Measurements from ENCODE around the gene CTU2. TPM values are rescaled to one million over a fixed set of nuclear protein-coding genes. Genes with fewer than 3 reads are reported as not detected.

Gene CTU2
- total RNA-seq, 1 experiment from 2014 or later, result 39.4 TPM

DNA sequence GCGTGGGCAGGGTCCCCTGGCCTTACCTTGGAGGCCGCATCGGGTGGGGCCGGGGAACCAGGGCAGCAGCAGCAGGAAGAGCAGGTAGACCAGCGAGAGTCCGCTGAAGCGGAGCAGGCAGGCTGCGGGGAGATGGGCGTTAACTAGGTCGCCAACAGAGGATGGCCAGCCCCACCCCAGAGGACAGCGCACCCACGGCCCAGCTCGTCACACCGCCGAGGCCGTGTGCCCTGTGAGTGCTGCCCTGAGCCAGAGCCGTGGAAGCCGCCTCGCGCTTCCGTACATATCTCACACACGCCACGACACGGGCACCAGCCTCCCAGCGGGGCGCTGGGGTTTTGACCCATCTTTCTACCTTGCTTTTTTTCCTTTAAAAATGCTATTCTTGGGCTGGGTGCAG lies 43.1 kb downstream of the CTU2 start:
- Histone ChIP-seq H3K9ac (ENCODE audit: low read length) (no peak overlapping the region), H3K4me3 (ENCODE audit: low read length) (no peak overlapping the region), H3K9me2 (replicated peaks; ENCODE audit: low read length) (no peaks in the 10 kb centered on the region), H4K20me1 (ENCODE audit: low read length) (0 out of 2 replicates have a peak, but pooled peaks cover 4% of the 10 kb centered on the region), H3K79me2 (ENCODE audit: low read length) (peaks cover 27% of the 10 kb centered on the region), H3K27me3 (ENCODE audit: low read length) (no peaks in the 10 kb centered on the region), H3F3A (ENCODE audit: low read length, unreplicated experiment) (no peaks in the 10 kb centered on the region), H3K36me3 (ENCODE audit: low read depth, low read length) (no peaks in the 10 kb centered on the region), H3K9me3 (ENCODE audit: low read length) (no peaks in the 10 kb centered on the region), H3K27ac (ENCODE audit: low read length) (no peak overlapping the region), H3K4me1 (ENCODE audit: insufficient read depth, low read length) (no peaks in the 10 kb centered on the region; the same call in 1 of the 2 replicates), H3K4me2 (ENCODE audit: low read length) (no peak overlapping the region), H2AFZ (ENCODE audit: low read length) (no peak overlapping the region)
- ATAC-seq (no peak), DNase-seq (no peak)
- no peak for TF ChIP-seq EZH2 (IDR thresholded peaks at IDR 0.05; ENCODE audit: low read length, unreplicated experiment)
- TF ChIP-seq EZH2phosphoT487 (IDR thresholded peaks at IDR 0.05; ENCODE audit: borderline replicate concordance, low read length), result no peak
- TF ChIP-seq, protein P1, sequence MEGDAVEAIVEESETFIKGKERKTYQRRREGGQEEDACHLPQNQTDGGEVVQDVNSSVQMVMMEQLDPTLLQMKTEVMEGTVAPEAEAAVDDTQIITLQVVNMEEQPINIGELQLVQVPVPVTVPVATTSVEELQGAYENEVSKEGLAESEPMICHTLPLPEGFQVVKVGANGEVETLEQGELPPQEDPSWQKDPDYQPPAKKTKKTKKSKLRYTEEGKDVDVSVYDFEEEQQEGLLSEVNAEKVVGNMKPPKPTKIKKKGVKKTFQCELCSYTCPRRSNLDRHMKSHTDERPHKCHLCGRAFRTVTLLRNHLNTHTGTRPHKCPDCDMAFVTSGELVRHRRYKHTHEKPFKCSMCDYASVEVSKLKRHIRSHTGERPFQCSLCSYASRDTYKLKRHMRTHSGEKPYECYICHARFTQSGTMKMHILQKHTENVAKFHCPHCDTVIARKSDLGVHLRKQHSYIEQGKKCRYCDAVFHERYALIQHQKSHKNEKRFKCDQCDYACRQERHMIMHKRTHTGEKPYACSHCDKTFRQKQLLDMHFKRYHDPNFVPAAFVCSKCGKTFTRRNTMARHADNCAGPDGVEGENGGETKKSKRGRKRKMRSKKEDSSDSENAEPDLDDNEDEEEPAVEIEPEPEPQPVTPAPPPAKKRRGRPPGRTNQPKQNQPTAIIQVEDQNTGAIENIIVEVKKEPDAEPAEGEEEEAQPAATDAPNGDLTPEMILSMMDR (conservative IDR thresholded peaks at IDR 0.05; ENCODE audit: low read depth, low read length), result no peak
- ChIA-PET POLR2A (ENCODE audit: unreplicated experiment) (no interaction called here), CTCF (no interaction called here)
- BruUV-seq (replicated peaks), result no TSS peak
- intact Hi-C loops (cut with micrococcal nuclease), result no loop called here

DNA sequence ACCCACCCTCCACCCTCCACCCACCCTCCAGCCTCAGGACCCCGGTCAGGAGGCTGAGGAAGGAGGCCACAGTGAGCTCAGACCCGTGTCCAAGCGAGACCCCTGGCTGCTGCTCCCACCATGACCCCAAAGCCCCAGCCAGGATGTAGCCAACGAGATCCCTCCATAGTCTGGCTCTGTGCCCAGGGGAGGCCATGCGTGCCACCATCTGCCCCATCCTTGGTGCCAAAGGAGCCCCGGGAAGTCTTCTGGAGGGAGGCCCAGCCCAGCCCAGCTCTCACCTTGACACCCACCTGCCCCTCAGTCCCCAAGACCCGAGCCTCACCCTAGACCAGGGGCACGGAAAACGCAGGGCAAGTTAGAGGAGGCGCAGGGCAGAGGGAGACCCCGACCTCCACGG lies 44.6 kb downstream of the CTU2 start:
- H3K79me2 ChIP-seq (ENCODE audit: low read length), result peaks cover 38% of the 10 kb centered on the region
- peaks cover 8% of the 10 kb centered on the region; the same call in 1 of the 2 replicates for H4K20me1 ChIP-seq (ENCODE audit: low read length)
- no peaks in the 10 kb centered on the region for H3K27me3 ChIP-seq (ENCODE audit: low read length)
- no peak overlapping the region for H3K4me3 ChIP-seq (ENCODE audit: low read length)
- peaks cover 12% of the 10 kb centered on the region for H3K4me1 ChIP-seq (ENCODE audit: insufficient read depth, low read length)
- H2AFZ ChIP-seq (ENCODE audit: low read length), result no peak overlapping the region
- DNase-seq (no peak), ATAC-seq (no peak)
- ChIA-PET CTCF (no interaction called here), POLR2A (ENCODE audit: unreplicated experiment) (no interaction called here)
- intact Hi-C loops (cut with micrococcal nuclease), result no loop called here
- TF ChIP-seq EZH2phosphoT487 (IDR thresholded peaks at IDR 0.05; ENCODE audit: borderline replicate concordance, low read length) (no peak), EZH2 (IDR thresholded peaks at IDR 0.05; ENCODE audit: low read length, unreplicated experiment) (no peak)
- TF ChIP-seq, protein P1 (conservative IDR thresholded peaks at IDR 0.05; ENCODE audit: low read depth, low read length), result no peak
- no peak overlapping the region for H3K4me2 ChIP-seq (ENCODE audit: low read length)
- no TSS peak for BruUV-seq (replicated peaks)
- no peaks in the 10 kb centered on the region for H3K9me3 ChIP-seq (ENCODE audit: low read length)
- no peaks in the 10 kb centered on the region for H3K9me2 ChIP-seq (replicated peaks; ENCODE audit: low read length)
- H3F3A ChIP-seq (ENCODE audit: low read length, unreplicated experiment), result no peaks in the 10 kb centered on the region
- no peak overlapping the region for H3K27ac ChIP-seq (ENCODE audit: low read length)
- H3K36me3 ChIP-seq (ENCODE audit: low read depth, low read length), result no peaks in the 10 kb centered on the region
- no peak overlapping the region for H3K9ac ChIP-seq (ENCODE audit: low read length)

DNA sequence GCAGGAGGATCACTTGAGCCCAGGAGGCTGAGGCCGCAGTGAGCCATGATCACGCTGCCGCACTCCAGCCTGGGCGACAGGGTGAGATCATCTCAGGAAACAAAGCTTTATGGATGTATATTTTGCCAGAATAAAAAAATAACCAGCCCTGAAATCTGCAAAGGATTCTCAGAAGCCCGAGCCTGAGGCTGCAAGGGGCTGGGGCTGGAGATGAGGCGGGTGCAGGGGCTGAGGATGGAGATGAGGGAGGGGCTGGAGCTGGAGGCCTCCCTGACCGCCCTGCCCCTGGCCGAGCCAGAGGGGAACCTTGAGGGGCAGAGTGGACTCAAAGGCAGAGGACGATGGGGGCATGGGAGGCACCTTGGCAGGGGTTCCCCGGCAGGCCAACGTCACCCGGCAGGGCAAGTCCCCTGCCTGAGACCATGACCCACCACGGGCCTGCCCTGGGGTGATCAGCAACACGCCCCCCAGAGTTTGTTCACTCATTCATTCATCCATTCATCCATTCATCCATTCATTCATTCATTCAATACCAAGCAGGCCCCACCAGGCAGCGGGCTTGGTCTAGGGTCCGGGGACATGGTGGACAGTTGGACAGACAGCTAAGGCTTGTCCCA lies 46.2 kb downstream of the CTU2 start:
- DNase-seq (no peak), ATAC-seq (no peak)
- H3K4me1 ChIP-seq (ENCODE audit: insufficient read depth, low read length), result peaks cover 17% of the 10 kb centered on the region
- H3K27ac ChIP-seq (ENCODE audit: low read length), result no peak overlapping the region
- H3K9me2 ChIP-seq (replicated peaks; ENCODE audit: low read length), result no peaks in the 10 kb centered on the region
- H4K20me1 ChIP-seq (ENCODE audit: low read length), result peaks cover 11% of the 10 kb centered on the region; the same call in 1 of the 2 replicates
- ChIA-PET CTCF (no interaction called here), POLR2A (ENCODE audit: unreplicated experiment) (no interaction called here)
- intact Hi-C loops (cut with micrococcal nuclease), result no loop called here
- no peaks in the 10 kb centered on the region for H3K9me3 ChIP-seq (ENCODE audit: low read length)
- H3F3A ChIP-seq (ENCODE audit: low read length, unreplicated experiment), result no peaks in the 10 kb centered on the region
- H3K79me2 ChIP-seq (ENCODE audit: low read length), result peaks cover 50% of the 10 kb centered on the region
- no peak for TF ChIP-seq EZH2 (IDR thresholded peaks at IDR 0.05; ENCODE audit: low read length, unreplicated experiment)
- H2AFZ ChIP-seq (ENCODE audit: low read length), result no peak overlapping the region
- no peak overlapping the region for H3K4me2 ChIP-seq (ENCODE audit: low read length)
- no TSS peak for BruUV-seq (replicated peaks)
- H3K36me3 ChIP-seq (ENCODE audit: low read depth, low read length), result no peaks in the 10 kb centered on the region
- no peak overlapping the region for H3K4me3 ChIP-seq (ENCODE audit: low read length)
- H3K9ac ChIP-seq (ENCODE audit: low read length), result no peak overlapping the region
- no peaks in the 10 kb centered on the region for H3K27me3 ChIP-seq (ENCODE audit: low read length)
